Suprapubic skin (tissue), 4 donors: ENCODE measurements around the gene ANKRD44. TPM values are rescaled to one million over a fixed set of nuclear protein-coding genes. Genes with fewer than 3 reads are reported as not detected.

Source experiments
- DNase-seq, 2 donors: peaks; one replicate each; pipeline ENCODE4 v3.0.0-alpha.2; 2019; ENCODE audit warnings: low spot score in 2 of 2
- H3K27ac ChIP-seq: fragments of 200-600 bp; sonication (generic); one replicate; pipeline ENCODE4 v1.5.1; 2019
- H3K27me3 ChIP-seq: fragments of 200-600 bp; sonication (generic); one replicate; pipeline ENCODE4 v1.5.1; 2019
- H3K36me3 ChIP-seq: fragments of 200-600 bp; sonication (generic); one replicate; pipeline ENCODE4 v1.5.1; 2019
- H3K4me1 ChIP-seq: fragments of 200-600 bp; sonication (generic); one replicate; pipeline ENCODE4 v1.5.1; 2019
- H3K4me3 ChIP-seq: fragments of 200-600 bp; sonication (generic); one replicate; pipeline ENCODE4 v1.5.1; 2019; ENCODE audit warnings: mild to moderate bottlenecking
- H3K9me3 ChIP-seq: fragments of 200-600 bp; sonication (generic); one replicate; pipeline ENCODE4 v1.5.1; 2019
- CTCF ChIP-seq, 2 donors: fragments of 200-600 bp in 1 of 2; fragments of 450-650 bp in 1 of 2; sonication (generic) in 1 of 2; IDR thresholded peaks; one replicate each; pipeline ENCODE4 v1.5.1; 2016 to 2019; ENCODE audit warnings: antibody characterized with exemption in 2 of 2, mild to moderate bottlenecking in 1 of 2, moderate library complexity in 1 of 2
- EP300 ChIP-seq: sonication (generic); formaldehyde crosslinking; IDR thresholded peaks from one replicate; pipeline ENCODE4 v1.6.1; 2017; ENCODE audit warnings: antibody characterized with exemption
- POLR2A ChIP-seq, 2 donors: fragments of 450-650 bp; IDR thresholded peaks; one replicate each; pipeline ENCODE4 v1.6.1; 2017; ENCODE audit warnings: antibody characterized with exemption in 2 of 2, mild to moderate bottlenecking in 2 of 2, moderate library complexity in 2 of 2
- POLR2AphosphoS5 ChIP-seq, 3 donors: sonication (generic); formaldehyde crosslinking; IDR thresholded peaks; one replicate each; pipeline ENCODE4 v1.6.1; 2017; ENCODE audit warnings: antibody characterized with exemption in 3 of 3
- WGBS: methylation state at CpG from one replicate; pipeline ENCODE4 v1.1.5; 2018; 5-methylcytosine and 5-hydroxymethylcytosine counted together
- total RNA-seq, 4 donors: library from RNA; depleted of rRNA; stranded (reverse); fragments of >200 nt; gene quantifications; one replicate each; pipeline ENCODE4 v1.1.0, GENCODE V29; 2016

Gene ANKRD44
- total RNA-seq, 4 donors from 2014 or later = 6.3 to 34.4 (median 17.8) TPM

- peaks cover 4% of the 10 kb centered on the region for H3K4me1 ChIP-seq
- no peak for DNase-seq
- H3K9me3 ChIP-seq = no peaks in the 10 kb centered on the region
- H3K4me3 ChIP-seq = no peak overlapping the region
- H3K27me3 ChIP-seq = no peaks in the 10 kb centered on the region
- 67% methylated on average over 2 of the region's 2 CpGs for WGBS
- no peaks in the 10 kb centered on the region for H3K36me3 ChIP-seq
- TF ChIP-seq EP300 (no peak), POLR2A (IDR thresholded peaks at IDR 0.05) (no peak), CTCF (IDR thresholded peaks at IDR 0.05) (no peak), POLR2AphosphoS5 (IDR thresholded peaks at IDR 0.05) (no peak)
- no peak overlapping the region for H3K27ac ChIP-seq
Observed at GRCh38 chr2:196952936-196953335, 357.6 kb downstream of the ANKRD44 start.

- no peaks in the 10 kb centered on the region for H3K27me3 ChIP-seq
- no peaks in the 10 kb centered on the region for H3K36me3 ChIP-seq
- TF ChIP-seq EP300 = no peak
- TF ChIP-seq CTCF (IDR thresholded peaks at IDR 0.05) = no peak
- no peak for TF ChIP-seq POLR2AphosphoS5 (IDR thresholded peaks at IDR 0.05)
- TF ChIP-seq POLR2A (IDR thresholded peaks at IDR 0.05) = no peak
- no peaks in the 10 kb centered on the region for H3K9me3 ChIP-seq
- no peak overlapping the region for H3K27ac ChIP-seq
- WGBS = 49% methylated on average over 2 of the region's 2 CpGs
- H3K4me1 ChIP-seq = peaks cover 4% of the 10 kb centered on the region
- no peak for DNase-seq
- H3K4me3 ChIP-seq = no peak overlapping the region
Observed at GRCh38 chr2:196951973-196952372, 358.6 kb downstream of the ANKRD44 start.

GRCh38 chr2:196949116-196949515 lies 361.5 kb downstream of the ANKRD44 start:
- Histone ChIP-seq H3K4me3 (no peak overlapping the region), H3K27ac (no peak overlapping the region), H3K27me3 (no peaks in the 10 kb centered on the region), H3K36me3 (no peaks in the 10 kb centered on the region), H3K9me3 (no peaks in the 10 kb centered on the region), H3K4me1 (no peaks in the 10 kb centered on the region)
- TF ChIP-seq POLR2AphosphoS5 (IDR thresholded peaks at IDR 0.05) (no peak), CTCF (IDR thresholded peaks at IDR 0.05) (no peak), POLR2A (IDR thresholded peaks at IDR 0.05) (no peak), EP300 (no peak)
- WGBS = 63% methylated on average over 4 of the region's 5 CpGs
- DNase-seq = no peak

- Histone ChIP-seq H3K4me3 (no peak overlapping the region), H3K9me3 (no peaks in the 10 kb centered on the region), H3K27ac (no peak overlapping the region), H3K27me3 (no peaks in the 10 kb centered on the region), H3K36me3 (no peaks in the 10 kb centered on the region), H3K4me1 (no peaks in the 10 kb centered on the region)
- 60% methylated on average over 4 of the region's 4 CpGs for WGBS
- TF ChIP-seq POLR2A (IDR thresholded peaks at IDR 0.05) (no peak), CTCF (IDR thresholded peaks at IDR 0.05) (no peak), POLR2AphosphoS5 (IDR thresholded peaks at IDR 0.05) (no peak), EP300 (no peak)
- DNase-seq = no peak
Observed at GRCh38 chr2:196944570-196944969, 366.0 kb downstream of the ANKRD44 start.

GRCh38 chr2:196941398-196942078 lies 369.0 kb downstream of the ANKRD44 start:
- Histone ChIP-seq H3K27me3 (no peaks in the 10 kb centered on the region), H3K27ac (no peak overlapping the region), H3K9me3 (no peaks in the 10 kb centered on the region), H3K36me3 (no peaks in the 10 kb centered on the region), H3K4me1 (no peaks in the 10 kb centered on the region), H3K4me3 (no peak overlapping the region)
- TF ChIP-seq POLR2A (IDR thresholded peaks at IDR 0.05) (no peak), CTCF (IDR thresholded peaks at IDR 0.05) (no peak), EP300 (no peak), POLR2AphosphoS5 (IDR thresholded peaks at IDR 0.05) (no peak)
- no peak for DNase-seq
- WGBS = 80% methylated on average over 4 of the region's 4 CpGs
